HG03558 (cell line): ENCODE results near the gene PHF12.
"Not testable (repeated sequence)": the region's sequence is repeated elsewhere in the genome, so short reads cannot be mapped to it uniquely, and the experiment has no call there.

Experiments
- ATAC-seq: cut with Tn5 transposase; IDR thresholded peaks from one replicate; pipeline ENCODE4 v1.9.1; 2021; ENCODE audit warnings: moderate number of reproducible peaks; ENCODE audit not compliant: unreplicated experiment; ENCODE audit errors: extremely low read depth

PHF12 gene

GRCh38 chr17:28908640-28909167 lies 42.6 kb downstream of the PHF12 start:
- no peak for ATAC-seq

- no peak for ATAC-seq
Measured at GRCh38 chr17:28907709-28908475, 43.4 kb downstream of the PHF12 start.

- ATAC-seq: no peak
Measured at GRCh38 chr17:28906706-28907438, 44.4 kb downstream of the PHF12 start.

- no peak for ATAC-seq
Measured at GRCh38 chr17:28906276-28906675, 45.0 kb downstream of the PHF12 start.

- no peak for ATAC-seq
Measured at GRCh38 chr17:28904800-28905199, 46.5 kb downstream of the PHF12 start.

GRCh38 chr17:28903546-28903841 lies 47.8 kb downstream of the PHF12 start:
- not testable (repeated sequence) for ATAC-seq

- ATAC-seq: peak; percentile 51
Measured at GRCh38 chr17:28902819-28903545, 48.3 kb downstream of the PHF12 start, which contains the start of gene DHRS13. TSS of gene DHRS13 (minus strand) at chr17:28903079. CDS start at chr17:28902944, 135 bp downstream.

- ATAC-seq: no peak
Measured at GRCh38 chr17:28901866-28902818, 49.2 kb downstream of the PHF12 start.

GRCh38 chr17:28900986-28901726 lies 50.2 kb downstream of the PHF12 start:
- no peak for ATAC-seq

- no peak for ATAC-seq
Measured at GRCh38 chr17:28899212-28899815, 52.0 kb downstream of the PHF12 start.

GRCh38 chr17:28898527-28898955 lies 52.8 kb downstream of the PHF12 start:
- no peak for ATAC-seq

GRCh38 chr17:28897769-28898526 lies 53.4 kb downstream of the PHF12 start:
- ATAC-seq: no peak

- no peak for ATAC-seq
Measured at GRCh38 chr17:28896884-28897768, 54.2 kb downstream of the PHF12 start, which contains the start of gene FLOT2. TSS of gene FLOT2 (minus strand) at chr17:28897733. CDS start at chr17:28897574, 159 bp downstream.

- no peak for ATAC-seq
Measured at GRCh38 chr17:28896491-28896883, 54.8 kb downstream of the PHF12 start.

GRCh38 chr17:28895794-28896447 lies 55.4 kb downstream of the PHF12 start:
- no peak for ATAC-seq
